ENCODE results near the gene PAXX. TPM values are rescaled to one million over a fixed set of nuclear protein-coding genes. Genes with fewer than 3 reads are reported as not detected.
"Not testable (repeated sequence)": the region's sequence is repeated elsewhere in the genome, so short reads cannot be mapped to it uniquely, and the experiment has no call there.

PAXX gene
- total RNA-seq, 1 donor from 2014 or later, result 74.5 TPM

- intact Hi-C loops (cut with micrococcal nuclease), result no loop called here
These were observed 5.6 kb downstream of the PAXX start for GRCh38 chr9:136997830-136998234.

- intact Hi-C loops (cut with micrococcal nuclease), result no loop called here
These were observed 8.1 kb downstream of the PAXX start for GRCh38 chr9:137000177-137000930.

- intact Hi-C loops (cut with micrococcal nuclease), result no loop called here
These were observed 9.8 kb downstream of the PAXX start for GRCh38 chr9:137001857-137002645.

GRCh38 chr9:137002646-137003041 lies 10.4 kb downstream of the PAXX start:
- intact Hi-C loops (cut with micrococcal nuclease), result no loop called here

GRCh38 chr9:137004285-137004684 lies 12.1 kb downstream of the PAXX start:
- intact Hi-C loops (cut with micrococcal nuclease), result not testable (repeated sequence)

- intact Hi-C loops (cut with micrococcal nuclease), result no loop called here
These were observed 14.1 kb downstream of the PAXX start for GRCh38 chr9:137006116-137007003.

GRCh38 chr9:137007108-137007815 lies 15.0 kb downstream of the PAXX start:
- intact Hi-C loops (cut with micrococcal nuclease), result no loop called here

- intact Hi-C loops (cut with micrococcal nuclease), result no loop called here
These were observed 15.6 kb downstream of the PAXX start for GRCh38 chr9:137007816-137008270.

GRCh38 chr9:137008312-137008711 lies 16.1 kb downstream of the PAXX start:
- intact Hi-C loops (cut with micrococcal nuclease), result no loop called here

- intact Hi-C loops (cut with micrococcal nuclease), result no loop called here
These were observed 17.0 kb downstream of the PAXX start for GRCh38 chr9:137009217-137009616.

GRCh38 chr9:137009938-137010732 lies 17.9 kb downstream of the PAXX start:
- intact Hi-C loops (cut with micrococcal nuclease), result no loop called here

- intact Hi-C loops (cut with micrococcal nuclease), result no loop called here
These were observed 18.9 kb downstream of the PAXX start for GRCh38 chr9:137011156-137011555.

- intact Hi-C loops (cut with micrococcal nuclease), result no loop called here
These were observed 19.9 kb downstream of the PAXX start for GRCh38 chr9:137011907-137012675.

GRCh38 chr9:137012694-137013570 lies 20.7 kb downstream of the PAXX start:
- intact Hi-C loops (cut with micrococcal nuclease), result no loop called here

- intact Hi-C loops (cut with micrococcal nuclease), result no loop called here
These were observed 21.3 kb downstream of the PAXX start for GRCh38 chr9:137013571-137013940.

GRCh38 chr9:137014166-137014565 lies 21.9 kb downstream of the PAXX start:
- intact Hi-C loops (cut with micrococcal nuclease), result no loop called here

- intact Hi-C loops (cut with micrococcal nuclease), result no loop called here
These were observed 22.7 kb downstream of the PAXX start for GRCh38 chr9:137014776-137015539.

- intact Hi-C loops (cut with micrococcal nuclease), result no loop called here
These were observed 23.3 kb downstream of the PAXX start for GRCh38 chr9:137015540-137015930.

Data from T-helper 2 cell treated with Interferon-gamma antibody and Interleukin-4, amounts not matched to agents 100 ng/mL and 5 ng/mL, for 36 hours (primary cell).